ENCODE measurements around the gene PPP1R9B. TPM values are rescaled to one million over a fixed set of nuclear protein-coding genes. Genes with fewer than 3 reads are reported as not detected.
A peak's percentile ranks its signal among the peaks of the same experiment; 100 is the strongest.

PPP1R9B gene
- total RNA-seq, 1 donor from 2014 or later = 63.5 TPM

DNA sequence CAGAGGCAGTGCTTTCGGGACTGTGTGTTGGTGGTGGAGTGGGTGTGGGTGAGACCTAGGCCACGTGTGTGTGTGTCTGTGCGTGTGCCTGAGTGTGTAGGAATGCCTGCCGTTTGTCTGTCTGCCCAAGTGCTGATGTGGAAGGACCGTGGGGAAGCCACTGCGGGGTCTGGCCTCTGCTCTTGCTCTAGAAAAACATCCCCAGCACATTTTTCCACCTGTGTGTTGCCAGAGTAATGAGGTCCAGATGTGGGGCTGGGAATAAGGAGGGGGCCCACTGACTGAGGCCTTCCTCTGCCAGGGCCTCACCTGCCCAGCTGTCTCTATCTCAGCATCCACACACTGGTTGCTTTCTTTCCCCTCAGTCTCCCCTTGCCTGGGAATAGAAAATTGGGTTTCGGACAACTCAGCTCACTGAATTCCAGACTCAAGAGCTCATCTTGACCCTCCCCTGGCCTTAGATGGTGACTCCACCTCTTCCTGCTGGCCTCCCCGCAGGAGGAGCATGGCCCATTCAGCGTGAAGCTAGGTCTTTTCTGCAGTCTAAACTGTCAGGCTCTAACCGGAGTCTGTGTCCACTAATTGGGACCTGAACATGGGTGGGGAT lies 23.0 kb upstream of the PPP1R9B start:
- peak in 1 of 2 donors; percentile 88 for DNase-seq (ENCODE audit: low spot score in 2 of 2)
- TF ChIP-seq, protein P1, sequence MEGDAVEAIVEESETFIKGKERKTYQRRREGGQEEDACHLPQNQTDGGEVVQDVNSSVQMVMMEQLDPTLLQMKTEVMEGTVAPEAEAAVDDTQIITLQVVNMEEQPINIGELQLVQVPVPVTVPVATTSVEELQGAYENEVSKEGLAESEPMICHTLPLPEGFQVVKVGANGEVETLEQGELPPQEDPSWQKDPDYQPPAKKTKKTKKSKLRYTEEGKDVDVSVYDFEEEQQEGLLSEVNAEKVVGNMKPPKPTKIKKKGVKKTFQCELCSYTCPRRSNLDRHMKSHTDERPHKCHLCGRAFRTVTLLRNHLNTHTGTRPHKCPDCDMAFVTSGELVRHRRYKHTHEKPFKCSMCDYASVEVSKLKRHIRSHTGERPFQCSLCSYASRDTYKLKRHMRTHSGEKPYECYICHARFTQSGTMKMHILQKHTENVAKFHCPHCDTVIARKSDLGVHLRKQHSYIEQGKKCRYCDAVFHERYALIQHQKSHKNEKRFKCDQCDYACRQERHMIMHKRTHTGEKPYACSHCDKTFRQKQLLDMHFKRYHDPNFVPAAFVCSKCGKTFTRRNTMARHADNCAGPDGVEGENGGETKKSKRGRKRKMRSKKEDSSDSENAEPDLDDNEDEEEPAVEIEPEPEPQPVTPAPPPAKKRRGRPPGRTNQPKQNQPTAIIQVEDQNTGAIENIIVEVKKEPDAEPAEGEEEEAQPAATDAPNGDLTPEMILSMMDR (IDR thresholded peaks at IDR 0.05) = no peak

DNA sequence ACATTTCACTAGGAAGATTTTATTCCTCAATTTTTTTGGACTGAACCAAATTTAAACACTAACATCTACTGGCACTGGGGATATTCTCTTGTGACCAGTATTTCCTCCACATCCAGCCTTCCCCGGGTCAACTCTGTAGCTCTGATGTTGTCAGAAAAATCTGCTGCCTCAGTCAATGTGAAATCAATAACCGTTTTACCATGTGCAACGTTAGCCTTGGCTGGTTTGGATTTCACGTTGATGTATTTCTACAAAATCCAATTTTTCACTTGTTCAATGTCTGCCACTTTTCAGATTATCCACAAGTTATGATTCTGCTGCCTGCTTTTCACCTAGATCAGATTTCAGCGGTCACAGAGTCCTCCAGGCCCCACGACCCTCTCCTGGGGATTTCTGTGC lies 22.5 kb upstream of the PPP1R9B start:
- H3K36me3 ChIP-seq = peaks cover 13 to 19% of the 10 kb centered on the region in 2 donors
- H3K4me3 ChIP-seq = no peak overlapping the region
- H3K4me1 ChIP-seq = peaks cover 24 to 55% of the 10 kb centered on the region in 2 donors
- no peak for DNase-seq (ENCODE audit: low spot score in 2 of 2)
- H3K27ac ChIP-seq = peak overlapping the region; percentile 97 to 99
- no peaks in the 10 kb centered on the region for H3K9me3 ChIP-seq
- no peaks in the 10 kb centered on the region for H3K27me3 ChIP-seq
- intact Hi-C loops (cut with DNase I) = no loop called here
- TF ChIP-seq, protein P1 (IDR thresholded peaks at IDR 0.05) = no peak

More for the DNA sequence above, 23.0 kb upstream of the PPP1R9B start:
- H3K4me1 ChIP-seq = peaks cover 24 to 56% of the 10 kb centered on the region in 2 donors
- intact Hi-C loops (cut with DNase I) = no loop called here
- no peaks in the 10 kb centered on the region for H3K9me3 ChIP-seq
- H3K27ac ChIP-seq = peak overlapping the region; percentile 97 to 99
- H3K4me3 ChIP-seq = no peak overlapping the region
- no peaks in the 10 kb centered on the region for H3K27me3 ChIP-seq
- peaks cover 13 to 19% of the 10 kb centered on the region in 2 donors for H3K36me3 ChIP-seq

DNA sequence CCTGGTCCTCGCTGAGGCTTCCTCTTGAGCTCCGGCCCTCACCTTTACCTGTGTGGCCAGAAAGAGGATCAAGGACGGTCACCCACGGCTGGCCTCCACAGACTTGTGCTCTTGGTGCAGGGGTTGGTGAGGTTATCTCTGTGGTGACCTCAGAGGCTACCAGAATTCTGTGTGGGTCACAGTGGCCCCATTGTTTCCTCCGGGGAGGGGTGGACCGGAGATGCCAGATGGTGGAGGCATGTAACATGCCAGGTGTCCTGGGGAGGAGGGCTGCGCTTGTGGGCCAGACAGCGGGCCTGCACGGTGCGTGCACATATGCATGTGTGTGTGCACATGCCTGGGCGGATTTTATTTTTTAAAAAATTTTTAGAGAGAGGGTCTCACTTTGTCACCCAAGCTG lies 21.7 kb upstream of the PPP1R9B start:
- Histone ChIP-seq H3K4me3 (no peak overlapping the region), H3K27me3 (no peaks in the 10 kb centered on the region), H3K4me1 (peaks cover 25 to 53% of the 10 kb centered on the region in 2 donors), H3K9me3 (no peaks in the 10 kb centered on the region), H3K36me3 (peaks cover 13 to 19% of the 10 kb centered on the region in 2 donors), H3K27ac (peak overlapping the region; percentile 97 to 99)
- DNase-seq (ENCODE audit: low spot score in 2 of 2) = no peak
- TF ChIP-seq, protein P1 (IDR thresholded peaks at IDR 0.05) = no peak
- intact Hi-C loops (cut with DNase I) = no loop called here

DNA sequence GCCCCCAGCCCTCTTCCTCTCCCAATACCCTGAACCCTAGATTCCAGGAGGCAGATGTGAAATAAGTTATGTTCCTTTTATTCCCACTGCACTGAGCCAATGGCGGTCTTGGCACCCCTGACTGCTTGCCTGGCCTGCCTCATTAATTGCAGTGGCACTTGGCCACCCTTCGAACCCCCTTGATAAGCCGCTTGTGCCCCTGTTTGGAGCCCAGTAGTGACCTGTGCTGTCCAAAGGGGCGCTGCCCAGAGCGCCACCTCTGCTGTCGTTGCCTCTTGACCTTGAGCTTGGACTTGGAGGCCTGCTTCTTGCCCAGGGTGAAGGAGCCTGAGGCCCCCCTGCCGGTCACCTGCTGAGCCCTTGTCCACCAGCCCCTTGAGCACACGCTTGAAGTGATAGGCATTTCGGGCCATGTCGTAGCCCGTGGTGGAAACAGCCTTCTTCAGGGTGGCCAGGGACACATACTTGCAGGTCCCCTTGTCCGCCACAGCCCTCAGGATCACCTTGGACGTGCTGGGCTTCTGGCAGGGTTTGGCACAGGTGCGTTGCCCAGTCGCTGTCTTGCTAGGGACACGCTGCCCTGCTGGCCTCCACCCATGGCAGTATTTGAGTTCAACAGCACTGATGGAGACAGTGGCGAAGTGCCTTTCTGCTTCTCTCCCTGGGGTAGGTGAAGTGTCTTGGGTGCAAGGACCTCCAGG lies 21.0 kb upstream of the PPP1R9B start:
- peaks cover 22 to 49% of the 10 kb centered on the region in 2 donors for H3K4me1 ChIP-seq

DNA sequence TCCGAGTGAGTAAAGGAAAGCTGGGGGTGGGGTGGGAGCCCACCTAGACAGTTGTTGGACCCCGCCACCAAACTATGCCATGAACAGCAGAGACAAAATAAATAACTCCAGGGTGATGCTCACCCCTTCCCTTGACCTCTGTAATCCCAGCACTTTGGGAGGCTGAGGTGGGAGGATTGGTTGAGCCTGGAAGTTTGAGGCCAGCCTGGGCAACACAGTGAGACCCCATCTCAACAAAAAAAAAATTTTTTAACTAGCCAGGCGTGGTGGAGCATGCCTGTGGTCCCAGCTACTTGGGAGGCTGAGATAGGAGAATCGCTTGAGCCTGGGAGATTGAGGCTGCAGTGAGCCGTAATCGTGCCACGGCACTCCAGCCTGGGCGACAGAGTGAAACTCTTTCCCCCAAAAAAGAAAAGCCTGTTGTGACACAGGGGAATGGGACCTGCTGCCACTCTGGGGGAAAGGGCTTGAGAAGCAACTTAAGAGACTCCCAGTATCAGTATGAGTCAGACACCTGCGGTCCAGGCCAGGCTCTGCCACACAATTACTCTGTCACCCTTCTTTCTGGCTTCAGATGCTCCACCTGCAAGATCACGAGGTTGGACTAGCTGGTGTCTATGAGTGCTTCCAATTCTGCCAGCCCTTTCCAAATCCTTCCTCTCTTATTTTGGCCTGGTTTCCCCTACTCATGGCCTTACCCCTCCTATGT lies 20.3 kb upstream of the PPP1R9B start:
- no peaks in the 10 kb centered on the region for H3K9me3 ChIP-seq
- H3K27ac ChIP-seq = peak overlapping the region; percentile 97 to 99
- DNase-seq (ENCODE audit: low spot score in 2 of 2) = no peak
- peaks cover 17 to 42% of the 10 kb centered on the region in 2 donors for H3K4me1 ChIP-seq
- TF ChIP-seq, protein P1 (IDR thresholded peaks at IDR 0.05) = no peak
- peaks cover 13 to 19% of the 10 kb centered on the region in 2 donors for H3K36me3 ChIP-seq
- intact Hi-C loops (cut with DNase I) = no loop called here
- H3K4me3 ChIP-seq = no peak overlapping the region
- no peaks in the 10 kb centered on the region for H3K27me3 ChIP-seq

More for the DNA sequence above, 21.0 kb upstream of the PPP1R9B start:
- intact Hi-C loops (cut with DNase I) = no loop called here
- no peak for DNase-seq (ENCODE audit: low spot score in 2 of 2)
- TF ChIP-seq, protein P1 (IDR thresholded peaks at IDR 0.05) = no peak
- Histone ChIP-seq H3K27ac (peak overlapping the region; percentile 97 to 99), H3K27me3 (no peaks in the 10 kb centered on the region), H3K4me3 (no peak overlapping the region), H3K9me3 (no peaks in the 10 kb centered on the region), H3K36me3 (peaks cover 13 to 19% of the 10 kb centered on the region in 2 donors)
